ENCODE measurements around the gene LRMDA.
A peak's percentile ranks its signal among the peaks of the same experiment; 100 is the strongest.

The LRMDA gene

DNA sequence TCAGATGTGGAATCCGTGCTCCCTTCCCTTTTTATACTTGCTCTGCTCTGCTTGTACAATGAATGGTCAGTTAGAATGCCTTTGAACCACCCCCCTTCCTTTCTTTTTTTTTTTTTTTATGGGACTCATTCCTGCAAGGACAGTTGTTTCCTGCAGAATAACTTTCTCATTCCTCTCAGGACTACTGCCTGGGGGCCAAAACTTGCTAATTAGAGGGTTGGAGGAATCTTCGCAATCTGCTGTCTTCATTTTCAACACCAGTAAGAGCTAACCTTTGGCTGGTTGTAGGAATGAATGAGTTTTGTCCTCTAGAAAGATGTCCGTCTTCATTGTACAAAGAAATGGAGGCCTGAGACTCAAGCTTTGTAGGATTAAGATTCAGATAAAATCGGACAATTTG, 868.1 kb downstream of the LRMDA start:
- Histone ChIP-seq H2BK12ac (ENCODE audit: low read length in 2 of 2) (no peak overlapping the region), H3K14ac (ENCODE audit: low read length in 2 of 2) (no peak overlapping the region), H3K4ac (ENCODE audit: low read depth in 1 of 2, low read length in 2 of 2) (no peak overlapping the region), H2BK120ac (ENCODE audit: low read depth, low read length) (no peak overlapping the region), H3K4me3 (ENCODE audit: insufficient read depth in 1 of 2, low read depth in 1 of 2, low read length in 2 of 2) (no peak overlapping the region), H3K23ac (ENCODE audit: low read length in 2 of 2) (no peak overlapping the region), H3K9ac (ENCODE audit: low read length) (no peak overlapping the region), H3K79me1 (replicated peaks; ENCODE audit: low read length, poor library complexity, severe bottlenecking) (no peaks in the 10 kb centered on the region), H3K4me1 (ENCODE audit: control insufficient read depth, insufficient read depth, low read depth, low read length) (peaks cover 7% of the 10 kb centered on the region), H2BK15ac (ENCODE audit: low read depth, poor library complexity, severe bottlenecking) (no peak overlapping the region), H2AFZ (ENCODE audit: low read depth, low read length) (no peak overlapping the region), H4K8ac (ENCODE audit: low read length) (no peak overlapping the region), H4K91ac (ENCODE audit: low read length) (no peak overlapping the region), H3K18ac (ENCODE audit: low read depth in 1 of 2, low read length in 2 of 2) (no peak overlapping the region), H3K4me2 (ENCODE audit: low read length, poor library complexity, severe bottlenecking) (no peak overlapping the region), H2AK5ac (ENCODE audit: low read length, severe bottlenecking) (peak overlapping the region; percentile 20), H2BK5ac (ENCODE audit: low read depth, low read length, poor library complexity, severe bottlenecking) (no peak overlapping the region), H3K27ac (ENCODE audit: low read length, poor library complexity, severe bottlenecking) (no peak overlapping the region), H3K36me3 (ENCODE audit: control insufficient read depth in 1 of 2, insufficient read depth in 2 of 2, low read depth in 1 of 2, low read length in 2 of 2) (no peaks in the 10 kb centered on the region), H3K27me3 (ENCODE audit: control insufficient read depth in 1 of 2, insufficient read depth in 1 of 2, low read length in 2 of 2) (no peaks in the 10 kb centered on the region), H3K9me3 (ENCODE audit: control insufficient read depth, low read length) (no peaks in the 10 kb centered on the region)
- DNase-seq = no peak
- WGBS = 97% methylated on average over 4 of the region's 4 CpGs

DNA sequence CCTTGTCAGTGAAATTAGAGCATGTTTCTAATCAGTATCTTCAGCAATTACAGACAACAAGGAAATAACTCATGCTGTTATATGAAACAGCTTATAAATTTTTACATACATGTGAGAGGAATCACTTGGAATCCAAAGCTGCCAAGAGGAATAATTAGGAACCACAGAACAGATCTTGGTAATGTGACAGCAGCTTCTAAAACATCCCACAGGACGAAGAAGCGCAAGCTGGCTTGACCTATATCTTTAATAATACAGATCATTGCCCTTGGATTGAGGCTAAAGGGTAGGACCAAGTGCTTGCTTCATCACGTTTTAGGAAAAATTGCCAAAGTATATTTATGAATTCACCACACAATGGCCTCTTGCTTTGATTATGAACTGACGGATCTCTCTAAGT, 869.8 kb downstream of the LRMDA start:
- no peak for DNase-seq
- H3K9ac ChIP-seq (ENCODE audit: low read length) = no peak overlapping the region
- H2BK12ac ChIP-seq (ENCODE audit: low read length in 2 of 2) = peak overlapping the region in 1 of 2 experiments; percentile 46
- no peak overlapping the region for H2BK15ac ChIP-seq (ENCODE audit: low read depth, poor library complexity, severe bottlenecking)
- H3K27me3 ChIP-seq (ENCODE audit: control insufficient read depth in 1 of 2, insufficient read depth in 1 of 2, low read length in 2 of 2) = no peaks in the 10 kb centered on the region
- H3K4me3 ChIP-seq (ENCODE audit: insufficient read depth in 1 of 2, low read depth in 1 of 2, low read length in 2 of 2) = no peak overlapping the region
- peak overlapping the region; percentile 51 for H2AK5ac ChIP-seq (ENCODE audit: low read length, severe bottlenecking)
- no peak overlapping the region for H3K14ac ChIP-seq (ENCODE audit: low read length in 2 of 2)
- peak overlapping the region in 1 of 2 experiments; percentile 89 for H3K4ac ChIP-seq (ENCODE audit: low read depth in 1 of 2, low read length in 2 of 2)
- H2BK5ac ChIP-seq (ENCODE audit: low read depth, low read length, poor library complexity, severe bottlenecking) = peak overlapping the region; percentile 19
- H4K91ac ChIP-seq (ENCODE audit: low read length) = no peak overlapping the region
- peak overlapping the region in 1 of 2 experiments; percentile 28 for H3K18ac ChIP-seq (ENCODE audit: low read depth in 1 of 2, low read length in 2 of 2)
- no peaks in the 10 kb centered on the region for H3K36me3 ChIP-seq (ENCODE audit: control insufficient read depth in 1 of 2, insufficient read depth in 2 of 2, low read depth in 1 of 2, low read length in 2 of 2)
- no peak overlapping the region for H3K23ac ChIP-seq (ENCODE audit: low read length in 2 of 2)
- 100% methylated on average over 3 of the region's 4 CpGs for WGBS
- no peaks in the 10 kb centered on the region for H3K9me3 ChIP-seq (ENCODE audit: control insufficient read depth, low read length)
- peaks cover 6% of the 10 kb centered on the region for H3K4me1 ChIP-seq (ENCODE audit: control insufficient read depth, insufficient read depth, low read depth, low read length)
- no peak overlapping the region for H3K27ac ChIP-seq (ENCODE audit: low read length, poor library complexity, severe bottlenecking)
- no peaks in the 10 kb centered on the region for H3K79me1 ChIP-seq (replicated peaks; ENCODE audit: low read length, poor library complexity, severe bottlenecking)
- H2AFZ ChIP-seq (ENCODE audit: low read depth, low read length) = no peak overlapping the region
- H4K8ac ChIP-seq (ENCODE audit: low read length) = no peak overlapping the region
- no peak overlapping the region for H2BK120ac ChIP-seq (ENCODE audit: low read depth, low read length)
- no peak overlapping the region for H3K4me2 ChIP-seq (ENCODE audit: low read length, poor library complexity, severe bottlenecking)

- H3K4me1 ChIP-seq (ENCODE audit: control insufficient read depth, insufficient read depth, low read depth, low read length) = peaks cover 4% of the 10 kb centered on the region
- peak overlapping the region; percentile 3 for H3K27ac ChIP-seq (ENCODE audit: low read length, poor library complexity, severe bottlenecking)
- no peak for DNase-seq
- peak overlapping the region in 1 of 2 experiments; percentile 70 for H2BK12ac ChIP-seq (ENCODE audit: low read length in 2 of 2)
- peak overlapping the region; percentile 1 for H2BK120ac ChIP-seq (ENCODE audit: low read depth, low read length)
- no peaks in the 10 kb centered on the region for H3K27me3 ChIP-seq (ENCODE audit: control insufficient read depth in 1 of 2, insufficient read depth in 1 of 2, low read length in 2 of 2)
- no peak overlapping the region for H3K4me2 ChIP-seq (ENCODE audit: low read length, poor library complexity, severe bottlenecking)
- no peak overlapping the region for H3K23ac ChIP-seq (ENCODE audit: low read length in 2 of 2)
- no peak overlapping the region for H3K9ac ChIP-seq (ENCODE audit: low read length)
- H3K9me3 ChIP-seq (ENCODE audit: control insufficient read depth, low read length) = no peaks in the 10 kb centered on the region
- no peaks in the 10 kb centered on the region for H3K79me1 ChIP-seq (replicated peaks; ENCODE audit: low read length, poor library complexity, severe bottlenecking)
- no peak overlapping the region for H3K14ac ChIP-seq (ENCODE audit: low read length in 2 of 2)
- no peak overlapping the region for H2AFZ ChIP-seq (ENCODE audit: low read depth, low read length)
- no peak overlapping the region for H4K8ac ChIP-seq (ENCODE audit: low read length)
- H3K4ac ChIP-seq (ENCODE audit: low read depth in 1 of 2, low read length in 2 of 2) = peak overlapping the region; percentile 7 to 22
- no peak overlapping the region for H3K18ac ChIP-seq (ENCODE audit: low read depth in 1 of 2, low read length in 2 of 2)
- no peak overlapping the region for H3K4me3 ChIP-seq (ENCODE audit: insufficient read depth in 1 of 2, low read depth in 1 of 2, low read length in 2 of 2)
- no peak overlapping the region for H4K91ac ChIP-seq (ENCODE audit: low read length)
- no peak overlapping the region for H2BK5ac ChIP-seq (ENCODE audit: low read depth, low read length, poor library complexity, severe bottlenecking)
- H2BK15ac ChIP-seq (ENCODE audit: low read depth, poor library complexity, severe bottlenecking) = no peak overlapping the region
- H3K36me3 ChIP-seq (ENCODE audit: control insufficient read depth in 1 of 2, insufficient read depth in 2 of 2, low read depth in 1 of 2, low read length in 2 of 2) = no peaks in the 10 kb centered on the region
- WGBS = no CpG with 5 or more reads among the region's 3 CpGs
- H2AK5ac ChIP-seq (ENCODE audit: low read length, severe bottlenecking) = no peak overlapping the region
Observed at GRCh38 chr10:76301950-76302349, 870.5 kb downstream of the LRMDA start.

DNA sequence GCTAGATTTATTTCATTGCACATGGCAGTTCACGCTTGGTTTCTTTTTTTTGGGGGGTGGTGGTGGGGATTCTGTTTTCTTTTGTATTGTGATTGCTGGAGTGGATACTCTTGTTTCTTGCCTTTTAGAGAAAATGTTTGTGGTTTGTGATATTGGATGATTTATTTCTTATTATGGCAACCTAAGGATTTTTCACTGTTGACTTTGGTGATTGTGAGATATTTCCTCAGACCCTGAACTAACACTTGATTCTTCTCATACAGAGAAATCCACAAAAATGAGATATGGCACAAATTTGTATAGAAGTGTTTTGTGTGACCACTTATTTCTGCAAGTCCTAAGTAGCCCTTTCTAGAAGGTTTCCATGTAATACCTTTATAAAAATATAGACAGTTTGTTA, 871.1 kb downstream of the LRMDA start:
- Histone ChIP-seq H3K27ac (ENCODE audit: low read length, poor library complexity, severe bottlenecking) (peak overlapping the region; percentile 51), H2BK120ac (ENCODE audit: low read depth, low read length) (peak overlapping the region; percentile 1), H3K36me3 (ENCODE audit: control insufficient read depth in 1 of 2, insufficient read depth in 2 of 2, low read depth in 1 of 2, low read length in 2 of 2) (no peaks in the 10 kb centered on the region), H3K4me3 (ENCODE audit: insufficient read depth in 1 of 2, low read depth in 1 of 2, low read length in 2 of 2) (no peak overlapping the region), H3K14ac (ENCODE audit: low read length in 2 of 2) (no peak overlapping the region), H3K4me1 (ENCODE audit: control insufficient read depth, insufficient read depth, low read depth, low read length) (peaks cover 4% of the 10 kb centered on the region), H3K27me3 (ENCODE audit: control insufficient read depth in 1 of 2, insufficient read depth in 1 of 2, low read length in 2 of 2) (no peaks in the 10 kb centered on the region), H4K91ac (ENCODE audit: low read length) (no peak overlapping the region), H3K4me2 (ENCODE audit: low read length, poor library complexity, severe bottlenecking) (no peak overlapping the region), H3K9me3 (ENCODE audit: control insufficient read depth, low read length) (no peaks in the 10 kb centered on the region), H2AK5ac (ENCODE audit: low read length, severe bottlenecking) (peak overlapping the region; percentile 1), H2BK12ac (ENCODE audit: low read length in 2 of 2) (peak overlapping the region in 1 of 2 experiments; percentile 70), H2AFZ (ENCODE audit: low read depth, low read length) (no peak overlapping the region), H3K18ac (ENCODE audit: low read depth in 1 of 2, low read length in 2 of 2) (peak overlapping the region in 1 of 2 experiments; percentile 72), H3K9ac (ENCODE audit: low read length) (no peak overlapping the region), H4K8ac (ENCODE audit: low read length) (no peak overlapping the region), H3K79me1 (replicated peaks; ENCODE audit: low read length, poor library complexity, severe bottlenecking) (no peaks in the 10 kb centered on the region), H2BK15ac (ENCODE audit: low read depth, poor library complexity, severe bottlenecking) (no peak overlapping the region), H3K23ac (ENCODE audit: low read length in 2 of 2) (no peak overlapping the region), H2BK5ac (ENCODE audit: low read depth, low read length, poor library complexity, severe bottlenecking) (no peak overlapping the region), H3K4ac (ENCODE audit: low read depth in 1 of 2, low read length in 2 of 2) (peak overlapping the region in 1 of 2 experiments; percentile 22)
- no peak for DNase-seq
- WGBS = 75% methylated on average over 1 of the region's 1 CpG

Data from mesenchymal stem cell (in vitro differentiated cells and primary cell).